ENCODE data around the gene RXFP2.

RXFP2 gene

DNA sequence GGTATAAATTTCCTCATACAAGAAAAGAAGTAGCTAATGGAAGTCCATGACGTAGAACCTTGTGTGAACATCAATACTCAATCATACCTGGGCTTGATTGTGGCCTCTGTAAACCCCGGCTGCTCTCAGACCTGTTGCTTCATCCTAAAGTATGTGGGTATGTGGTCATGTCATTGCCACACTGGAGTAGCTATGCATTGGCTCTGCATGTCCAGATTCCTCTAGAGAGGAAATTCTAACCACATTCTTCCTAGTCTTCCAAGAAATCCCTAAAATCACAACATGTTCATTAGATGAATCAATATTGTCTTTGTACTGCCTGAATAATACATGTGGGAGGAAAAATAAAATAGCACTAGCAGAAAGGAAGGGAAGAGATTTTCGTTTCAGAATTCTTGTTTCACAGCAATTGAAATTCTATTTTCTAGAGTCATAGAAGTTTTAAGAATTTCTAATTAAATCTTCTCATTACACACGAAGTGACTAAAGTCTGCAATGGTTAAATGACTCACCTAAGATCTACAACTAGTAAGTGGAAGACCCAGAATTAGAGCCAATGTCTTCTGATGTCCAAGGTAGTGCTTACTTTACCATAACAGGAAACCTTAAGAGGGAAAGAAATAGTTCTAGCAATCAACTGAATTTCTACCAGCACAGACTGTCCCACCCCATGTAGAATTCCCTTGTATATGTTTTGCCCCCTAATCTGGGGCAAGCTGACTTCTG lies 28.0 kb downstream of the RXFP2 start:
- H3K4me3 ChIP-seq (ENCODE audit: low read depth, low read length), result no peak overlapping the region
- ChIA-PET CTCF (no interaction called here), POLR2A (no interaction called here)
- TF ChIP-seq SALL2 (tag by site-specific recombination; IDR thresholded peaks at IDR 0.05; ENCODE audit: borderline replicate concordance), result no peak
- TF ChIP-seq, protein P1, sequence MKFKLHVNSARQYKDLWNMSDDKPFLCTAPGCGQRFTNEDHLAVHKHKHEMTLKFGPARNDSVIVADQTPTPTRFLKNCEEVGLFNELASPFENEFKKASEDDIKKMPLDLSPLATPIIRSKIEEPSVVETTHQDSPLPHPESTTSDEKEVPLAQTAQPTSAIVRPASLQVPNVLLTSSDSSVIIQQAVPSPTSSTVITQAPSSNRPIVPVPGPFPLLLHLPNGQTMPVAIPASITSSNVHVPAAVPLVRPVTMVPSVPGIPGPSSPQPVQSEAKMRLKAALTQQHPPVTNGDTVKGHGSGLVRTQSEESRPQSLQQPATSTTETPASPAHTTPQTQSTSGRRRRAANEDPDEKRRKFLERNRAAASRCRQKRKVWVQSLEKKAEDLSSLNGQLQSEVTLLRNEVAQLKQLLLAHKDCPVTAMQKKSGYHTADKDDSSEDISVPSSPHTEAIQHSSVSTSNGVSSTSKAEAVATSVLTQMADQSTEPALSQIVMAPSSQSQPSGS (tag by site-specific recombination; IDR thresholded peaks at IDR 0.05; ENCODE audit: low read depth), result no peak
- no peak for TF ChIP-seq ZFP41 (tag by site-specific recombination; IDR thresholded peaks at IDR 0.05; ENCODE audit: borderline replicate concordance)
- no peak for TF ChIP-seq ZBTB17 (tag by site-specific recombination; IDR thresholded peaks at IDR 0.05)
- TF ChIP-seq, protein P2, sequence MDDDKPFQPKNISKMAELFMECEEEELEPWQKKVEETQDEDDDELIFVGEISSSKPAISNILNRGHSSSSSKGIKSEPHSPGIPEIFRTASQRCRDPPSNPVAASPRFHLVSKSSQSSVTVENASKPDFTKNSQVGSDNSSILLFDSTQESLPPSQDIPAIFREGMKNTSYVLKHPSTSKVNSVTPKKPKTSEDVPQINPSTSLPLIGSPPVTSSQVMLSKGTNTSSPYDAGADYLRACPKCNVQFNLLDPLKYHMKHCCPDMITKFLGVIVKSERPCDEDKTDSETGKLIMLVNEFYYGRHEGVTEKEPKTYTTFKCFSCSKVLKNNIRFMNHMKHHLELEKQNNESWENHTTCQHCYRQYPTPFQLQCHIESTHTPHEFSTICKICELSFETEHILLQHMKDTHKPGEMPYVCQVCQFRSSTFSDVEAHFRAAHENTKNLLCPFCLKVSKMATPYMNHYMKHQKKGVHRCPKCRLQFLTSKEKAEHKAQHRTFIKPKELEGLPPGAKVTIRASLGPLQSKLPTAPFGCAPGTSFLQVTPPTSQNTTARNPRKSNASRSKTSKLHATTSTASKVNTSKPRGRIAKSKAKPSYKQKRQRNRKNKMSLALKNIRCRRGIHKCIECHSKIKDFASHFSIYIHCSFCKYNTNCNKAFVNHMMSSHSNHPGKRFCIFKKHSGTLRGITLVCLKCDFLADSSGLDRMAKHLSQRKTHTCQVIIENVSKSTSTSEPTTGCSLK (tag by site-specific recombination; IDR thresholded peaks at IDR 0.05), result no peak
- TF ChIP-seq, protein P3, sequence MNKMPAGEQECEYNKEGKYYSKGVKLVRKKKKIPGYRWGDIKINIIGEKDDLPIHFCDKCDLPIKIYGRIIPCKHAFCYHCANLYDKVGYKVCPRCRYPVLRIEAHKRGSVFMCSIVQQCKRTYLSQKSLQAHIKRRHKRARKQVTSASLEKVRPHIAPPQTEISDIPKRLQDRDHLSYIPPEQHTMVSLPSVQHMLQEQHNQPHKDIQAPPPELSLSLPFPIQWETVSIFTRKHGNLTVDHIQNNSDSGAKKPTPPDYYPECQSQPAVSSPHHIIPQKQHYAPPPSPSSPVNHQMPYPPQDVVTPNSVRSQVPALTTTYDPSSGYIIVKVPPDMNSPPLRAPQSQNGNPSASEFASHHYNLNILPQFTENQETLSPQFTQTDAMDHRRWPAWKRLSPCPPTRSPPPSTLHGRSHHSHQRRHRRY (tag by site-specific recombination; IDR thresholded peaks at IDR 0.05), result no peak
- no peak for TF ChIP-seq ZNF48 (tag by site-specific recombination; IDR thresholded peaks at IDR 0.05)
- no peak for TF ChIP-seq ZNF658 (tag by site-specific recombination; IDR thresholded peaks at IDR 0.05)
- no peak for TF ChIP-seq ZNF571 (tag by site-specific recombination; IDR thresholded peaks at IDR 0.05)
- no peak for TF ChIP-seq BCL11B (tag by site-specific recombination; IDR thresholded peaks at IDR 0.05; ENCODE audit: low read depth)
- no peaks in the 10 kb centered on the region for H3K9me3 ChIP-seq (ENCODE audit: control insufficient read depth, insufficient read depth, low read depth, low read length)
- no peak overlapping the region for H3K27ac ChIP-seq (ENCODE audit: extremely low read depth, low read depth, low read length)
- H3K4me1 ChIP-seq (ENCODE audit: control insufficient read depth, insufficient read depth, low read length), result no peaks in the 10 kb centered on the region
- H3K36me3 ChIP-seq (ENCODE audit: control insufficient read depth in 2 of 2, insufficient read depth in 1 of 2, low read length in 2 of 2), result no peaks in the 10 kb centered on the region

DNA sequence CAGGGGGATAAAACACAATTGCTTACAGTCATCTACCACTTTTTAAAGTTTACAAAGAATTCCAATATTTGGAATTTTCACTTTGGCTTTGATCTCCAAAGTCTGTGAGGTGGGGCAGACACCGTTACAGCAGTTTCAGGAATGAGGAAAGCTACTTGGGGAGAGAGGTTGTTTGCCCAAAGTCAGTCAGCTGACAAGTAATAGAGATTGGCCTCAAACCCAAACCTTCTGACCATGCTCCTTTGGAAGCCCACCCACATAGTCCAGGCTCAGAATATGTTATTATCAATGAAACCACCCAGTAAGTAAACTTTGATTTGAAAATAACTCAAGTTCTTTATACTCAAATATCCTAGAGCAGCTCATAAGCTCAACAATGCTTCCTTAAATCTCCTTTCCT lies 29.0 kb downstream of the RXFP2 start:
- H3K4me1 ChIP-seq (ENCODE audit: control insufficient read depth, insufficient read depth, low read length), result no peaks in the 10 kb centered on the region
- POLR2A ChIA-PET, result no interaction called here
- CTCF ChIA-PET, result no interaction called here
- TF ChIP-seq ZNF404 (tag by site-specific recombination; IDR thresholded peaks at IDR 0.05) (no peak), HOXC10 (CRISPR knock-in tag; IDR thresholded peaks at IDR 0.05) (no peak), ZNF548 (tag by site-specific recombination; IDR thresholded peaks at IDR 0.05) (no peak), ZNF529 (tag by site-specific recombination; IDR thresholded peaks at IDR 0.05; ENCODE audit: insufficient replicate concordance) (no peak), ZNF175 (tag by site-specific recombination; IDR thresholded peaks at IDR 0.05) (no peak), ZNF48 (tag by site-specific recombination; IDR thresholded peaks at IDR 0.05) (no peak), ZNF394 (tag by site-specific recombination; IDR thresholded peaks at IDR 0.05; ENCODE audit: borderline replicate concordance) (no peak), ZNF768 (tag by site-specific recombination; IDR thresholded peaks at IDR 0.05) (no peak), ZNF223 (tag by site-specific recombination; IDR thresholded peaks at IDR 0.05) (no peak)
- TF ChIP-seq, protein P4, sequence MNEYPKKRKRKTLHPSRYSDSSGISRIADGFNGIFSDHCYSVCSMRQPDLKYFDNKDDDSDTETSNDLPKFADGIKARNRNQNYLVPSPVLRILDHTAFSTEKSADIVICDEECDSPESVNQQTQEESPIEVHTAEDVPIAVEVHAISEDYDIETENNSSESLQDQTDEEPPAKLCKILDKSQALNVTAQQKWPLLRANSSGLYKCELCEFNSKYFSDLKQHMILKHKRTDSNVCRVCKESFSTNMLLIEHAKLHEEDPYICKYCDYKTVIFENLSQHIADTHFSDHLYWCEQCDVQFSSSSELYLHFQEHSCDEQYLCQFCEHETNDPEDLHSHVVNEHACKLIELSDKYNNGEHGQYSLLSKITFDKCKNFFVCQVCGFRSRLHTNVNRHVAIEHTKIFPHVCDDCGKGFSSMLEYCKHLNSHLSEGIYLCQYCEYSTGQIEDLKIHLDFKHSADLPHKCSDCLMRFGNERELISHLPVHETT (tag by site-specific recombination; IDR thresholded peaks at IDR 0.05), result no peak
- TF ChIP-seq, protein P5, sequence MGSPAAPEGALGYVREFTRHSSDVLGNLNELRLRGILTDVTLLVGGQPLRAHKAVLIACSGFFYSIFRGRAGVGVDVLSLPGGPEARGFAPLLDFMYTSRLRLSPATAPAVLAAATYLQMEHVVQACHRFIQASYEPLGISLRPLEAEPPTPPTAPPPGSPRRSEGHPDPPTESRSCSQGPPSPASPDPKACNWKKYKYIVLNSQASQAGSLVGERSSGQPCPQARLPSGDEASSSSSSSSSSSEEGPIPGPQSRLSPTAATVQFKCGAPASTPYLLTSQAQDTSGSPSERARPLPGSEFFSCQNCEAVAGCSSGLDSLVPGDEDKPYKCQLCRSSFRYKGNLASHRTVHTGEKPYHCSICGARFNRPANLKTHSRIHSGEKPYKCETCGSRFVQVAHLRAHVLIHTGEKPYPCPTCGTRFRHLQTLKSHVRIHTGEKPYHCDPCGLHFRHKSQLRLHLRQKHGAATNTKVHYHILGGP (tag by site-specific recombination; IDR thresholded peaks at IDR 0.05), result no peak
- TF ChIP-seq, protein P2 (tag by site-specific recombination; IDR thresholded peaks at IDR 0.05), result no peak
- TF ChIP-seq, protein P6, sequence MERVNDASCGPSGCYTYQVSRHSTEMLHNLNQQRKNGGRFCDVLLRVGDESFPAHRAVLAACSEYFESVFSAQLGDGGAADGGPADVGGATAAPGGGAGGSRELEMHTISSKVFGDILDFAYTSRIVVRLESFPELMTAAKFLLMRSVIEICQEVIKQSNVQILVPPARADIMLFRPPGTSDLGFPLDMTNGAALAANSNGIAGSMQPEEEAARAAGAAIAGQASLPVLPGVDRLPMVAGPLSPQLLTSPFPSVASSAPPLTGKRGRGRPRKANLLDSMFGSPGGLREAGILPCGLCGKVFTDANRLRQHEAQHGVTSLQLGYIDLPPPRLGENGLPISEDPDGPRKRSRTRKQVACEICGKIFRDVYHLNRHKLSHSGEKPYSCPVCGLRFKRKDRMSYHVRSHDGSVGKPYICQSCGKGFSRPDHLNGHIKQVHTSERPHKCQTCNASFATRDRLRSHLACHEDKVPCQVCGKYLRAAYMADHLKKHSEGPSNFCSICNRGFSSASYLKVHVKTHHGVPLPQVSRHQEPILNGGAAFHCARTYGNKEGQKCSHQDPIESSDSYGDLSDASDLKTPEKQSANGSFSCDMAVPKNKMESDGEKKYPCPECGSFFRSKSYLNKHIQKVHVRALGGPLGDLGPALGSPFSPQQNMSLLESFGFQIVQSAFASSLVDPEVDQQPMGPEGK (tag by site-specific recombination; IDR thresholded peaks at IDR 0.05), result no peak
- H3K27ac ChIP-seq (ENCODE audit: extremely low read depth, low read depth, low read length), result no peak overlapping the region
- H3K36me3 ChIP-seq (ENCODE audit: control insufficient read depth in 2 of 2, insufficient read depth in 1 of 2, low read length in 2 of 2), result no peaks in the 10 kb centered on the region
- H3K9me3 ChIP-seq (ENCODE audit: control insufficient read depth, insufficient read depth, low read depth, low read length), result no peaks in the 10 kb centered on the region
- no peak overlapping the region for H3K4me3 ChIP-seq (ENCODE audit: low read depth, low read length)
